ENCODE measurements around the gene SMARCAL1. TPM values are rescaled to one million over a fixed set of nuclear protein-coding genes. Genes with fewer than 3 reads are reported as not detected.

SMARCAL1 gene
- total and polyA plus RNA-seq, 8 donors = 5.5 to 12.8 (median 7.4) TPM

- ATAC-seq (no peak), FAIRE-seq (no peak), DNase-seq (no peak)
- WGBS, 2 donors = 86 to 87% methylated on average over 6 of the region's 6 CpGs
- Histone ChIP-seq H3K4me1 (no peaks in the 10 kb centered on the region), H3K9me3 (no peaks in the 10 kb centered on the region), H3K36me3 (no peaks in the 10 kb centered on the region), H3K27me3 (no peaks in the 10 kb centered on the region), H3K27ac (no peak overlapping the region), H3K4me3 (no peak overlapping the region)
- intact Hi-C loops (cut with DNase I) = no loop called here
- TF ChIP-seq, protein P1, sequence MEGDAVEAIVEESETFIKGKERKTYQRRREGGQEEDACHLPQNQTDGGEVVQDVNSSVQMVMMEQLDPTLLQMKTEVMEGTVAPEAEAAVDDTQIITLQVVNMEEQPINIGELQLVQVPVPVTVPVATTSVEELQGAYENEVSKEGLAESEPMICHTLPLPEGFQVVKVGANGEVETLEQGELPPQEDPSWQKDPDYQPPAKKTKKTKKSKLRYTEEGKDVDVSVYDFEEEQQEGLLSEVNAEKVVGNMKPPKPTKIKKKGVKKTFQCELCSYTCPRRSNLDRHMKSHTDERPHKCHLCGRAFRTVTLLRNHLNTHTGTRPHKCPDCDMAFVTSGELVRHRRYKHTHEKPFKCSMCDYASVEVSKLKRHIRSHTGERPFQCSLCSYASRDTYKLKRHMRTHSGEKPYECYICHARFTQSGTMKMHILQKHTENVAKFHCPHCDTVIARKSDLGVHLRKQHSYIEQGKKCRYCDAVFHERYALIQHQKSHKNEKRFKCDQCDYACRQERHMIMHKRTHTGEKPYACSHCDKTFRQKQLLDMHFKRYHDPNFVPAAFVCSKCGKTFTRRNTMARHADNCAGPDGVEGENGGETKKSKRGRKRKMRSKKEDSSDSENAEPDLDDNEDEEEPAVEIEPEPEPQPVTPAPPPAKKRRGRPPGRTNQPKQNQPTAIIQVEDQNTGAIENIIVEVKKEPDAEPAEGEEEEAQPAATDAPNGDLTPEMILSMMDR (IDR thresholded peaks at IDR 0.05) = no peak
Observed at GRCh38 chr2:216392018-216392562, 20.2 kb upstream of the SMARCAL1 start.

GRCh38 chr2:216392945-216393840, 19.1 kb upstream of the SMARCAL1 start:
- Histone ChIP-seq H3K27me3 (no peaks in the 10 kb centered on the region), H3K27ac (no peak overlapping the region), H3K4me3 (no peak overlapping the region), H3K36me3 (no peaks in the 10 kb centered on the region), H3K4me1 (no peaks in the 10 kb centered on the region), H3K9me3 (no peaks in the 10 kb centered on the region)
- no peak for DNase-seq
- 69 to 76% methylated on average over 12 of the region's 12 CpGs for WGBS, 2 donors
- no peak for ATAC-seq
- intact Hi-C loops (cut with DNase I) = no loop called here
- no peak for FAIRE-seq
- TF ChIP-seq, protein P1 (IDR thresholded peaks at IDR 0.05) = no peak

DNA sequence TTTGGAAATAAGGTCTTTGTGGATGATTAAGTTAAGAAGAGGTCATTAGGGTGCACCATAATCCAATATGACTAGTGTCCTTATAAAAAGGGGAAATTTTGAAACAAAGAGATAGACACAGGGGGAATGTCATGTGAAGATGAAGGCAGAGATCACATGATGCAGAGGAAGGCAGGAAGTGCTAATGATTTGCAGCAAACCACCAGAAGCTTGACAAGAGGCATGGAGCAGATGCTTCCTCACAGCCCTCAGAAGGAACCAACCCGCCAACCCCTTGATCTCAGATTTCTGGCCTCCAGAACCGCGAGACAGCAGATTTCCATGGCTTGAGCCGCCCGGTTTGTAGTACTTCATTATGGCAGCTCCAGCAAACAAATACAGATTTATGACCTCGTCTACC, 17.4 kb upstream of the SMARCAL1 start:
- no peak for DNase-seq
- TF ChIP-seq, protein P1 (IDR thresholded peaks at IDR 0.05) = no peak
- Histone ChIP-seq H3K9me3 (no peaks in the 10 kb centered on the region), H3K4me3 (no peak overlapping the region), H3K27me3 (no peaks in the 10 kb centered on the region), H3K36me3 (no peaks in the 10 kb centered on the region), H3K27ac (no peak overlapping the region), H3K4me1 (no peaks in the 10 kb centered on the region)
- intact Hi-C loops (cut with DNase I) = no loop called here
- ATAC-seq = peak in 1 of 4 donors; percentile 13
- FAIRE-seq = no peak
- 82 to 85% methylated on average over 6 of the region's 6 CpGs for WGBS, 2 donors

DNA sequence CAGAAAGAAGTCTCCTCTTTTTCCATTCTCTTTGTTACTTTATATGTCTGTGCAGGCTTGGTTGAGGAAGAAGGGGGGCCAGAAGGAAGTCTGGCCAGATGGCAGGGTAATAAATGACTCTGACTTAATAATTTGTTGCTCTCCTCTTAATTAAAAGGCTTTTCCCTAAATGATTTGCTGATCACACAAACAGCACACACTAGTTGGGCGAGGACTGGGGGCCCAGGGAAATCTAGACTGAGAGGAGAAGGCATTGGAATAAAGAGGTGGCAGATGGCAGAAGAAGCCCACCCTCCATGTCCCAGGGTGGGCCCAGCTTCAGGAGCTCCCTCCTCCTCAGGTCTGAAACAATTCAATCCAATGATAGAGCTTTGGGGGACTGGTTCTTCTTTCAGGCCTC, 12.7 kb upstream of the SMARCAL1 start:
- DNase-seq (no peak), FAIRE-seq (no peak), ATAC-seq (no peak)
- TF ChIP-seq, protein P1 (IDR thresholded peaks at IDR 0.05) = no peak
- Histone ChIP-seq H3K4me1 (no peaks in the 10 kb centered on the region), H3K9me3 (no peaks in the 10 kb centered on the region), H3K27ac (no peak overlapping the region), H3K4me3 (no peak overlapping the region), H3K27me3 (no peaks in the 10 kb centered on the region), H3K36me3 (no peaks in the 10 kb centered on the region)
- intact Hi-C loops (cut with DNase I) = no loop called here
- WGBS, 2 donors = 47 to 59% methylated on average over 1 of the region's 1 CpG

DNA sequence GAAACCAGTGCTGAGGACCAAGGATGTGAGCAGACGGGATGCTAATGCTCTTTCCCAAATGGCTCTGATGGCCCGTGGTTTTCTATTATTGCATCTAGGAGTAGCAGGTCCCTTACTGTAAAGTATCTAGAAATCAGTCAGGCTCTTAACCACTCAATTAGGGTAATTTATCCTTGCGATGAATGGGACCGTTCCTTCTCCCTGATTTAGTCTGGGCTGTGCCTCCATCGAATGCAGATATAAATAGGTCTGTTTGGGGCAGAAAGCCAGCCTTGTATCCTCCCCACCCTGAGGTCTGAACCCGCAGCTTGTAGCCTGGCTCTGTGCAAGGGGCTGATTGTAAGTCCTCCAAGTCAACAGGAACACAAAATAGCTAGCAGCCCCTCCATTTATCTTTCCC, 9.5 kb upstream of the SMARCAL1 start:
- H3K36me3 ChIP-seq = no peaks in the 10 kb centered on the region
- H3K27me3 ChIP-seq = peaks cover 0 to 5% (median 0%) of the 10 kb centered on the region in 4 donors
- TF ChIP-seq, protein P1 (IDR thresholded peaks at IDR 0.05) = no peak
- DNase-seq = no peak
- H3K27ac ChIP-seq = no peak overlapping the region
- H3K4me3 ChIP-seq = no peak overlapping the region
- no peak for ATAC-seq
- intact Hi-C loops (cut with DNase I) = no loop called here
- no peak for FAIRE-seq
- H3K9me3 ChIP-seq = no peaks in the 10 kb centered on the region
- H3K4me1 ChIP-seq = no peaks in the 10 kb centered on the region
- 66 to 76% methylated on average over 6 of the region's 6 CpGs for WGBS, 2 donors
